Lung (tissue), 12 donors: ENCODE measurements around the gene ACP7. TPM values are rescaled to one million over a fixed set of nuclear protein-coding genes. Genes with fewer than 3 reads are reported as not detected.

Source experiments
- ATAC-seq: fragments of 200-7000 bp; cut with Tn5 transposase; one replicate; pipeline ENCODE4 v1.9.1; 2020; ENCODE audit warnings: moderate number of reproducible peaks; ENCODE audit not compliant: insufficient read depth, low FRiP score
- DNase-seq, 3 donors: peaks; one replicate each; pipeline ENCODE4 v3.0.0-alpha.2; 2013 to 2017
- H3K27ac ChIP-seq, 2 donors: one replicate each; pipeline ENCODE4 v1.5.1; 2013; ENCODE audit warnings: mild to moderate bottlenecking in 2 of 2, moderate library complexity in 2 of 2, control low read depth in 1 of 2, inconsistent platforms in 1 of 2, low read depth in 1 of 2, low read length in 1 of 2
- H3K27me3 ChIP-seq, 3 donors: one replicate each; pipeline ENCODE4 v1.5.1; 2013; ENCODE audit warnings: low read length in 2 of 3; ENCODE audit not compliant: control insufficient read depth in 3 of 3, insufficient read depth in 3 of 3
- H3K36me3 ChIP-seq, 4 donors: one replicate each; pipeline ENCODE4 v1.5.1; 2013; ENCODE audit warnings: low read length in 4 of 4, mild to moderate bottlenecking in 1 of 4, moderate library complexity in 1 of 4; ENCODE audit not compliant: control insufficient read depth in 4 of 4, insufficient read depth in 4 of 4
- H3K4me1 ChIP-seq, 5 donors: one replicate each; pipeline ENCODE4 v1.5.1; 2013; ENCODE audit warnings: low read length in 5 of 5, mild to moderate bottlenecking in 2 of 5, moderate library complexity in 1 of 5; ENCODE audit not compliant: control insufficient read depth in 5 of 5, insufficient read depth in 5 of 5
- H3K4me3 ChIP-seq: one replicate; pipeline ENCODE4 v1.5.1; 2013; ENCODE audit warnings: mild to moderate bottlenecking, control low read depth, moderate library complexity
- H3K9ac ChIP-seq, 2 donors: one replicate each; pipeline ENCODE4 v1.5.1; 2013; ENCODE audit warnings: low read length in 2 of 2, control low read depth in 1 of 2; ENCODE audit not compliant: insufficient read depth in 1 of 2
- H3K9me3 ChIP-seq, 4 donors: one replicate each; pipeline ENCODE4 v1.5.1; 2013; ENCODE audit warnings: low read length in 3 of 4, mild to moderate bottlenecking in 1 of 4, moderate library complexity in 1 of 4; ENCODE audit not compliant: control insufficient read depth in 4 of 4, insufficient read depth in 3 of 4
- WGBS, 2 donors: extraction: QIAGEN DNeasy Blood & Tissue Kit; methylation state at CpG; one replicate each; pipeline ENCODE4 v1.1.7; 2013; 5-methylcytosine and 5-hydroxymethylcytosine counted together
- polyA plus RNA-seq, 2 donors: library from polyadenylated mRNA; stranded (reverse); fragments of 200-250 nt; gene quantifications; one replicate each; pipeline ENCODE4 v1.2.1, GENCODE V29; 2013
- total RNA-seq, 2 donors: library from RNA; depleted of rRNA in 1 of 2; stranded (reverse); fragments of >200 nt in 1 of 2; gene quantifications; one replicate each; pipeline ENCODE4 v1.2.1, GENCODE V29; 2014 to 2021
- TF ChIP-seq, protein P1 (sequence below): IDR thresholded peaks from 2 replicates; pipeline ENCODE4 v1.5.1; 2012; ENCODE audit warnings: mild to moderate bottlenecking; ENCODE audit errors: control extremely low read depth, extremely low read depth
- donor health status: control.
- donor health status: control.
- donor health status: Bipolar disorder and iron deficiency.
- donor health status: healthy.
- donor health status: DM: yes; HTN: yes; CAD: no.

ACP7 gene
- total and polyA plus RNA-seq, 4 donors: 0.03 TPM; not detected in 3

DNA sequence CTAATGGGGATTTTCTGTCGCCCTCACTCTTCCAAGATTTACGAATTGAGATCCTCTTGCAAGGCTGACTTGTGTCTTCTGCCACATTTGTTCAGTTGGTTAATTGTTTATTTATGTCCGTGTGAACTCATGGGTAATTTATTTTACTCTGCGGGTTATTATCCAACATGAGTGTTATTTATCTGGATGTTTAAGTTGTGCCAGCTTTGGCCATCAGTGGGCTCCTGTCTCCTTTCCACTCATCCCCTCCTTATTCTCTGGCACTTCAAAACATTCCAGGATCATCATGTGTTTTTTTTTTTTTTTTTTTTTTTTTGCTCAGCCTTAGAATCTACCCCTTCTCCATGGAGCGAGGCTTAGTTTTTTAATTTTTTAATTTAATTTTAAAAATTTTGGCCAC, 19.0 kb downstream of the ACP7 start:
- H3K9ac ChIP-seq: no peak overlapping the region
- H3K27me3 ChIP-seq: peaks cover 0 to 6% (median 3%) of the 10 kb centered on the region in 3 donors
- ATAC-seq (no peak), DNase-seq (no peak)
- 72 to 77% methylated on average over 5 of the region's 5 CpGs for WGBS, 2 donors
- H3K27ac ChIP-seq: no peak overlapping the region
- H3K4me3 ChIP-seq: no peak overlapping the region
- H3K4me1 ChIP-seq: peaks cover 0 to 2% (median 0%) of the 10 kb centered on the region in 5 donors
- TF ChIP-seq, protein P1, sequence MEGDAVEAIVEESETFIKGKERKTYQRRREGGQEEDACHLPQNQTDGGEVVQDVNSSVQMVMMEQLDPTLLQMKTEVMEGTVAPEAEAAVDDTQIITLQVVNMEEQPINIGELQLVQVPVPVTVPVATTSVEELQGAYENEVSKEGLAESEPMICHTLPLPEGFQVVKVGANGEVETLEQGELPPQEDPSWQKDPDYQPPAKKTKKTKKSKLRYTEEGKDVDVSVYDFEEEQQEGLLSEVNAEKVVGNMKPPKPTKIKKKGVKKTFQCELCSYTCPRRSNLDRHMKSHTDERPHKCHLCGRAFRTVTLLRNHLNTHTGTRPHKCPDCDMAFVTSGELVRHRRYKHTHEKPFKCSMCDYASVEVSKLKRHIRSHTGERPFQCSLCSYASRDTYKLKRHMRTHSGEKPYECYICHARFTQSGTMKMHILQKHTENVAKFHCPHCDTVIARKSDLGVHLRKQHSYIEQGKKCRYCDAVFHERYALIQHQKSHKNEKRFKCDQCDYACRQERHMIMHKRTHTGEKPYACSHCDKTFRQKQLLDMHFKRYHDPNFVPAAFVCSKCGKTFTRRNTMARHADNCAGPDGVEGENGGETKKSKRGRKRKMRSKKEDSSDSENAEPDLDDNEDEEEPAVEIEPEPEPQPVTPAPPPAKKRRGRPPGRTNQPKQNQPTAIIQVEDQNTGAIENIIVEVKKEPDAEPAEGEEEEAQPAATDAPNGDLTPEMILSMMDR: no peak
- H3K36me3 ChIP-seq: no peaks in the 10 kb centered on the region
- H3K9me3 ChIP-seq: no peaks in the 10 kb centered on the region

DNA sequence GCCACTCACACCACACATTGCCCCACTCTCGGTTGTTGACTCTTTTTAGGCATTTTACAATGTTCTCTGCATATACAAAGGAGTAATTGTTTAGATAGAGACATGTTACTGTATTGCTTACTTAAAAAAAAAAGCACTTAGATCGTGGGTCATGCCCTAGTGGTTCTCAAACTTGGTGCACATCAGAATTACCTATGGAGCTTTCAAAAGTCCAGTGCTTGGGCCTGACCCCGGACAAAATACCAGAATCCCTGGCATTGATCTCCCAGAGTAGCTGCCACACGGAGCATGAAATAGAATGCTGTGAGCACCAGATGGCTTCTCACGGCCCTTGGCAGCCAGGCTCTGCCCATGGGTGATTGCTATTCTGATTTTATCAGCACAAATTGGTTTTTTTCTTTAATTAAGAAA, 20.0 kb downstream of the ACP7 start:
- no peaks in the 10 kb centered on the region for H3K4me1 ChIP-seq
- no peak overlapping the region for H3K9ac ChIP-seq
- H3K27me3 ChIP-seq: peaks cover 0 to 2% (median 0%) of the 10 kb centered on the region in 3 donors
- WGBS, 2 donors: 63 to 87% methylated on average over 5 of the region's 5 CpGs
- H3K4me3 ChIP-seq: no peak overlapping the region
- no peak for ATAC-seq
- TF ChIP-seq, protein P1: no peak
- no peak for DNase-seq
- H3K36me3 ChIP-seq: no peaks in the 10 kb centered on the region
- no peak overlapping the region for H3K27ac ChIP-seq
- H3K9me3 ChIP-seq: no peaks in the 10 kb centered on the region

DNA sequence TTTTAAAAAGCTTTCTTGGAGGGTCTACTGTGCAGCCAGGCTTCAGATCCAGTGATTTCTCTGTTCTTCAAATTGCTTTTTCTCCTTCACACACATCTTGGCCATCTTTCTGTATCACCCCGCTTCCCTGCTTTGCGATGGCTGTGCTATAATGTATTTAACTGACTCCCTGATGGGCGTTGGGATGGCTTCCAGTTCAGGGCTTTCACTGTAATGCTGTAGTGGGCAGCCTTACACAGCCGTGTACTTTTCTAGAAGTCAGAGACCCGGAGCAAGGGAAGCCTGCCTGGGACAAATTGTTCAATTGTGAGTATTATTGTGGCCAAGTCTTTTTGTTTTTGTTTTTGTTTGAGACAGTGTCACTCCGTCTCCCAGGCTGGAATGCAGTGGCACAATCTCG, 22.0 kb downstream of the ACP7 start:
- WGBS, 2 donors: 65 to 78% methylated on average over 7 of the region's 7 CpGs
- no peaks in the 10 kb centered on the region for H3K36me3 ChIP-seq
- H3K9me3 ChIP-seq: peaks cover 0 to 2% (median 0%) of the 10 kb centered on the region in 4 donors
- DNase-seq (no peak), ATAC-seq (no peak)
- H3K27me3 ChIP-seq: no peaks in the 10 kb centered on the region
- no peak overlapping the region for H3K9ac ChIP-seq
- TF ChIP-seq, protein P1: no peak
- no peak overlapping the region for H3K27ac ChIP-seq
- no peaks in the 10 kb centered on the region for H3K4me1 ChIP-seq
- H3K4me3 ChIP-seq: no peak overlapping the region

DNA sequence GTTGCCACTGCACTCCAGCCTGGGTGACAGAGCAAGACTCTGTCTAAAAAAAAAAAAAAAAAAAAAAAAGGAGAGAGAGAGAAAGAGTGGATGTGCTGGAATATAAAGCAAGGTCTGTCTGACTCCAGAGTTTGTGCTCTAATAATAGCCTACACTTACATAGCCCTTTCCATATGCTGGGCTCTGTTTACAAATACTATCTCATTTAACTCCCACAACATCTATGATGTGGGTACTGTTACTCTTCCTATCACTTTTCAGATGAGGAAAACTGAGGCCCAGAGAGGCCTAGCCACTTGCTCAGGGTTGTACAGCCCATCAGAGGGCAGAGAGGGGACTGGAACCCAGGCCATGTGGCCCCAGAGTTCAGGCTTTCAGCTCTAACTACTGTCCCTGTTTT, 25.5 kb downstream of the ACP7 start:
- H3K27ac ChIP-seq: no peak overlapping the region
- H3K27me3 ChIP-seq: no peaks in the 10 kb centered on the region
- DNase-seq (no peak), ATAC-seq (no peak)
- H3K4me1 ChIP-seq: peaks cover 0 to 4% (median 0%) of the 10 kb centered on the region in 5 donors
- TF ChIP-seq, protein P1: no peak
- H3K4me3 ChIP-seq: no peak overlapping the region
- no peaks in the 10 kb centered on the region for H3K36me3 ChIP-seq
- H3K9ac ChIP-seq: no peak overlapping the region
- peaks cover 0 to 2% (median 0%) of the 10 kb centered on the region in 4 donors for H3K9me3 ChIP-seq
